ENCODE data around the gene CES2. TPM values are rescaled to one million over a fixed set of nuclear protein-coding genes. Genes with fewer than 3 reads are reported as not detected.

The CES2 gene
- total and polyA plus RNA-seq, 2 of the 8 experiments (the other 6 are each of a cell fraction or from before 2014, with no cell fraction given) = 8.6 to 14.7 TPM

GRCh38 chr16:66933776-66934137 is 1.6 kb upstream of the CES2 start (continued):
- TF ChIP-seq CHD7 (IDR thresholded peaks at IDR 0.05; ENCODE audit: insufficient replicate concordance, low read length) (no peak), EP300 (IDR thresholded peaks at IDR 0.05; ENCODE audit: borderline replicate concordance in 1 of 2, low read depth in 2 of 2, low read length in 2 of 2) (no peak), NRF1 (IDR thresholded peaks at IDR 0.05; ENCODE audit: low read depth, low read length) (no peak)

Data from H1 (cell line).